GM19397 (cell line): Measurements from ENCODE around the gene RHOXF2.
A peak's percentile ranks its signal among the peaks of the same experiment; 100 is the strongest.
"Not testable (repeated sequence)": the region's sequence is repeated elsewhere in the genome, so short reads cannot be mapped to it uniquely, and the experiment has no call there.

Source experiments
- ATAC-seq: cut with Tn5 transposase; IDR thresholded peaks from one replicate; pipeline ENCODE4 v1.9.1; 2021; ENCODE audit warnings: mild to moderate bottlenecking, moderate library complexity; ENCODE audit not compliant: unreplicated experiment

The RHOXF2 gene

DNA sequence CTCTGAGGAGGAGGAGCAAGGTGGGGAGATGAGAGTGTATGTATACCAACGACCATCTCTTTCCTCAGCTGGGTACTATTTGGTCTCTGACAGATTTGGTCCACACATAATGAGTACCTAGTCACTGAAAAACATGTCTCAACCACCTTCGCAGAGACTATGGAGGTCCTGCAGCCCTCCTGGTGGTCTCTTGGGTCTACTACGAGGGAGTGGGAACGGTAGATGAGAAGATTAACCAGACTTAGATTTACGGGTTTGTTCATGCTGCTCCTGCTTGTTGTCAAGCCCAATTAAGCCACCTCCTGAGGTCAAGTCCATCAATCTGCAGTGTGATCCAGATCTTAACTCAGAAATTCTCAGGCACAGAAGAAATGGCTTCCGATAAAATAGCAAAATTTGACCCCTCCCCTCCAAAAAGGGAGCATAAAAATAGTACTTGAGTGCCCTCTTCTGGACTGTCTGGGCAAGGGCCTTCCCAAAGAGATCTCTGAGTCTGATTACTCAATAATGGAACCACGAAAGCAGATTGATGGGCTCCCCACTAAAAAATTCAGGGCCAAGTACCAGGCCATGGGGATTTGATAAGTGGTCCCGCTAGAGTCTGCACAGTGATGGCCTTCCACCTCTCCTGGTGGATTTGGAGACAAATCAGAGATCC is 38.3 kb downstream of the RHOXF2 start:
- ATAC-seq = not testable (repeated sequence)

DNA sequence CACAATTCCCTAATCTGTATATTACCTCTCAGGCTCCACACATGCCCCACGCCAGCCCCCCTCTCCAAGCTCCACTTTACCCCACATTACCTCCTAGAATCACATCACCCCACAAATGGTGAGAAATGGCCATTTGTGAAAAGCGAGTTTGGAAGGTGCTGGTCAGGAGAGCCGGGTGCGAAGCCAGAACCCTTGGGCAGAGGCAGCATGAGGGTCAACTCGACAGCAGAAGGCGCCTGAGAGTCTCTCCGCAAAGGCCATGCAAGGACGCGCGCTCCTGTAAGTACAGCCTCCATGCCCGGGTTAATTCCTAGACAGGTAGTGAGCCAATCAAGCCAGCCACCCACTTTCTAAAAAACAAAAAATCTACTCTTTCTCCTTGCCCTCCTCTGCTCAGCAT is 42.4 kb downstream of the RHOXF2 start:
- no peak for ATAC-seq

GRCh38 chrX:120205816-120206753 is 47.7 kb downstream of the RHOXF2 start:
- no peak for ATAC-seq

DNA sequence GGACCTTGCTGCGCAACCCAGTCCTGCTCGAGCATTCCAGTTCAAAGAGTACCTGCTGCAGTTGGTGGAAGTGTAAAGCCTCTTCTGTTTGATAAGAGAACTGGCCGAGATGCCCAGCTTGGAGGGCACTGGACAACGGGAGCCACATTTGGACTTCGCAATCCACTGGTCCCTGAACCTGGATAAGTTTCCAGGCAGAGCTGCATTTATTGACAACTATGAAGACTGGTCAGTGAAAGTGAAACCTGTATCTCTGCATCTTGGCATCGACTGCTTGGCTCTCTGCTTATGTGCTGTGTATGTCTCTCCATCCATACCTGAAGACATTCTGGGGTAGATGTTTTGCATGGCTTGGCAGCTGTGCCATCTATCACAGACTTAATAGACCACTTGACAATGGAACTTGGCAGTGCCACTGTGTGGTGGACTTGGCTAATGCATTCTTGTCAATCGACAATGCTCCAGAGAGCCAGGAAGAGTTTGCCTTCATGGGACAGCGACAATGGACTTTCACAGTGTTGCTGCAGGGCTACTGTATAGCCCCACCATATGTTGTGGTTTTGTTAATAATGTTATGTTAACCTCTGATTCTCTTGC is 48.7 kb downstream of the RHOXF2 start:
- no peak for ATAC-seq

- ATAC-seq = peak; percentile 66
These were observed 55.2 kb downstream of the RHOXF2 start for GRCh38 chrX:120213438-120214265.
